Naive thymus-derived CD8-positive, alpha-beta T cell (primary cell): ENCODE measurements around the gene TTN. TPM values are rescaled to one million over a fixed set of nuclear protein-coding genes. Genes with fewer than 3 reads are reported as not detected.

Experiments used
- ATAC-seq, 2 donors: fragments of 150-1000 bp; cut with Tn5 transposase in 1 of 2; sonication (Bioruptor Pico), chemical (Tn5 transposase) in 1 of 2; 1 replicate in 1 of 2; 2 replicates in 1 of 2; pipeline ENCODE4 v1.10.0; 2021; ENCODE audit warnings: mild to moderate bottlenecking in 2 of 2, moderate library complexity in 2 of 2
- POLR2A ChIA-PET: fragments of 350-600 bp; sonication (Branson Sonifier 250); formaldehyde crosslinking; loops from one replicate; lab custom pipeline; 2021; ENCODE audit warnings: antibody characterized with exemption; lab: Charles Lee
- DNase-seq, 10 donors: peaks; one replicate each; pipeline versions ENCODE4 v3.0.0 to v3.0.0-alpha.2; 2020 to 2022
- H3K27ac Mint-ChIP-seq, 10 donors: one replicate each; pipeline ENCODE4 v1.8.0; 2020 to 2022; ENCODE audit warnings: mild to moderate bottlenecking in 10 of 10, mixed read lengths in 10 of 10, moderate library complexity in 4 of 10, inconsistent platforms in 1 of 10
- H3K27me3 Mint-ChIP-seq, 5 donors: one replicate each; pipeline ENCODE4 v1.8.0; 2021 to 2022; ENCODE audit warnings: mixed read lengths in 5 of 5
- H3K36me3 Mint-ChIP-seq, 3 donors: one replicate each; pipeline ENCODE4 v1.8.0; 2020 to 2022; ENCODE audit warnings: mixed read lengths in 3 of 3, mild to moderate bottlenecking in 2 of 3, inconsistent platforms in 1 of 3
- H3K4me1 Mint-ChIP-seq, 4 donors: one replicate each; pipeline ENCODE4 v1.8.0; 2021 to 2022; ENCODE audit warnings: mixed read lengths in 4 of 4
- H3K4me3 Mint-ChIP-seq, 10 donors: one replicate each; pipeline ENCODE4 v1.8.0; 2020 to 2022; ENCODE audit warnings: mild to moderate bottlenecking in 10 of 10, mixed read lengths in 10 of 10, moderate library complexity in 6 of 10, inconsistent platforms in 1 of 10
- H3K9me3 Mint-ChIP-seq, 9 donors: one replicate each; pipeline ENCODE4 v1.8.0; 2020 to 2022; ENCODE audit warnings: mixed read lengths in 9 of 9, mild to moderate bottlenecking in 3 of 9, inconsistent platforms in 1 of 9, moderate library complexity in 1 of 9
- polyA plus RNA-seq, 3 donors: library from polyadenylated mRNA; unstranded; fragments of 300-500 nt; fragmentation: Illumina TruSeq; gene quantifications; one replicate each; pipeline ENCODE4 v1.2.3, GENCODE V29; 2021
- total RNA-seq, 8 experiments: library from RNA in 2 of 8; stranded (reverse) in 2 of 8; gene quantifications; one replicate each; pipeline ENCODE4 v1.2.3 and lab custom pipeline; 2021 to 2026

TTN gene
- total and polyA plus RNA-seq, 5 experiments from 2014 or later = 0.40 to 28.1 (median 5.7) TPM

DNA sequence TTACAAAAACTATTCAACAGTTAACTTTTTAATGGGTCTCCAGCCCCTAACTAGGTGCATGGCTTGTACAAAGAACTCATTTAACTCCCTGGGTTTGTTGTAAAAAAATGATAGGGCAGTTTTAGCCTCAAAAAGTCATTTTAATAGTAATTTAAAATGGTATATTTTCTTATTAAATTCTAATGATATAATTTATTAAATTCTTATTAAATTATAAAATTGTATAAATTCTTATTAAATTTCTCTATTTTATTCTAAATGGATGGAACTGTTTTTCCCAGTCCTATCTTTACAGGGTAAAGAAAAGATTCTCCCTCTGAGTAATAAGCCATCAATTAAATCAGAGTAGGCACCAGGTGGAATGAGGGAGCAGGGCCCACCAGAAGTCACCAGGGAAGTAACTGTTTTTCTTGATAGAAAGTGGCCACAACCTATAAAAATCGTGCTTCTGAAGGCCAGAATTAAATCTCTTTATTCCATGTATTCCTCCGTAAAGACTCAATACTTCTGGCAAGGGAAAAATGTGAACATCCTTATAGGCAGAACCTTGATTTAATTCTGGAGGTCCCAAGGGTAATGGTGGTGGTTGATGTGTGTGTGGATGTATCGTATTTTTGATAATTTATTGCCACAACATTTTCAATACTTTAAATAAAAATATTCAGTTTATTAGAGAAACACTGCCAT, 329.6 kb downstream of the TTN start:
- Mint-ChIP-seq H3K27ac (peak overlapping the region in 9 of 10 donors; percentile 31 to 99 (median 98)), H3K4me1 (peaks cover 20 to 40% (median 35%) of the 10 kb centered on the region in 4 donors), H3K4me3 (peak overlapping the region; percentile 39 to 99 (median 98)), H3K27me3 (no peaks in the 10 kb centered on the region), H3K9me3 (no peaks in the 10 kb centered on the region), H3K36me3 (no peaks in the 10 kb centered on the region)
- ATAC-seq (no peak), DNase-seq (peak in 1 of 10 donors; percentile 11)
- POLR2A ChIA-PET = interaction anchor here (1.5 kb wide), 1 partner anchor 27 kb away, joined by 6 read pairs; the partner anchor contains the start of genes PJVK and PRKRA

DNA sequence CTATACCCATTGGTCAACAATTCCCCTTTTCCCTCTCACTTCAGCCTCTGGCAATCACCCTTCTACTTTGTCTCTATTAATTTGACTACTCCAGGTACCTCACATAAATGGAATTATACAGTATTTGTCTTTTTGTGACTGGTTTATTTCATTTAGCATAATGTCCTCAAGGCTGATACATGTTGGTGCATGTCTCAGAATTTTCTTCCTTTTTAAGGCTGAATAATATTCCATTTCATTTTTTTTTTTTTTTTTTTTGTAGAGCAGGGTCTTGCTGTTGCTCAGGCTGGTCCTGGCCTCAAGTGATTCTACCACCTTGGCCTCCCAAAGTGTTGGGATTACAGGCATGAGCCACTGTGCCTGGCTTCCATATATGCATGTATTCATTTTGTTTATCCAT, 330.7 kb downstream of the TTN start:
- Mint-ChIP-seq H3K4me1 (peaks cover 12 to 29% (median 24%) of the 10 kb centered on the region in 4 donors), H3K9me3 (no peaks in the 10 kb centered on the region), H3K36me3 (no peaks in the 10 kb centered on the region), H3K27me3 (no peaks in the 10 kb centered on the region), H3K4me3 (peak overlapping the region in 1 of 10 donors; percentile 37), H3K27ac (peak overlapping the region in 3 of 10 donors; percentile 17 to 38 (median 28))
- no peak for ATAC-seq
- no peak for DNase-seq
- POLR2A ChIA-PET = interaction anchor here (1.5 kb wide), 1 partner anchor 26 kb away, joined by 6 read pairs; the partner anchor contains the start of genes PJVK and PRKRA

Other genes with a start within 250 kb of the TTN start
- 10 to 100 TPM; 26.8 to 27.0 TPM for gene CCDC141, start 242.7 kb upstream of the TTN start, total RNA-seq
- gene CCDC141, start 242.7 kb upstream of the TTN start, polyA plus RNA-seq = 10 to 100 TPM in 1 of 3 donors, 1 to 10 TPM in 2; 4.2 to 12.0 (median 9.8) TPM